T-helper 2 cell (primary cell): Measurements from ENCODE around the gene KIF7.

Experiments
- DNase-seq, 5 experiments: peaks; one replicate each; pipeline versions ENCODE4 v3.0.0 to v3.0.0-alpha.2; 2012 to 2022

KIF7 gene

GRCh38 chr15:89648106-89649012 lies 6.9 kb downstream of the KIF7 start:
- no peak for DNase-seq

- DNase-seq: peak in 4 of 5 experiments; percentile 36 to 49 (median 45)
These were observed 7.9 kb downstream of the KIF7 start for GRCh38 chr15:89647191-89647851.

- DNase-seq: no peak
These were observed 8.7 kb downstream of the KIF7 start for GRCh38 chr15:89646416-89647141.

- DNase-seq: no peak
These were observed 9.6 kb downstream of the KIF7 start for GRCh38 chr15:89645680-89646079.

GRCh38 chr15:89642106-89642505 lies 13.2 kb downstream of the KIF7 start:
- DNase-seq: no peak

- DNase-seq: no peak
These were observed 14.2 kb downstream of the KIF7 start for GRCh38 chr15:89641053-89641452.

GRCh38 chr15:89640245-89640644 lies 15.0 kb downstream of the KIF7 start:
- no peak for DNase-seq

GRCh38 chr15:89633585-89633984 lies 21.7 kb downstream of the KIF7 start:
- no peak for DNase-seq

GRCh38 chr15:89632563-89633430 lies 22.5 kb downstream of the KIF7 start:
- no peak for DNase-seq

- DNase-seq: no peak
These were observed 23.4 kb downstream of the KIF7 start for GRCh38 chr15:89631902-89632264.

GRCh38 chr15:89630974-89631901 lies 24.0 kb downstream of the KIF7 start:
- DNase-seq: no peak

- DNase-seq: no peak
These were observed 25.0 kb downstream of the KIF7 start for GRCh38 chr15:89630260-89630659.

- DNase-seq: no peak
These were observed 25.4 kb downstream of the KIF7 start for GRCh38 chr15:89629829-89630228.

GRCh38 chr15:89628806-89629715 lies 26.2 kb downstream of the KIF7 start:
- no peak for DNase-seq

- DNase-seq: no peak
These were observed 27.0 kb downstream of the KIF7 start for GRCh38 chr15:89628301-89628700.

GRCh38 chr15:89627256-89627970 lies 27.9 kb downstream of the KIF7 start:
- no peak for DNase-seq

- DNase-seq: no peak
These were observed 29.6 kb downstream of the KIF7 start for GRCh38 chr15:89625716-89626115.

GRCh38 chr15:89623165-89623564 lies 32.1 kb downstream of the KIF7 start:
- DNase-seq: no peak

GRCh38 chr15:89621547-89621946 lies 33.7 kb downstream of the KIF7 start:
- DNase-seq: no peak

- no peak for DNase-seq
These were observed 39.0 kb downstream of the KIF7 start for GRCh38 chr15:89616228-89616627.
